Inflammatory macrophage treated with lipopolysaccharide for 4 hours (primary cell): ENCODE data around the gene MNS1.
A peak's percentile ranks its signal among the peaks of the same experiment; 100 is the strongest.
"Not testable (repeated sequence)": the region's sequence is repeated elsewhere in the genome, so short reads cannot be mapped to it uniquely, and the experiment has no call there.

Source experiments
- DNase-seq: peaks from one replicate; pipeline ENCODE4 v3.0.0-alpha.2; 2020

MNS1 gene

DNA sequence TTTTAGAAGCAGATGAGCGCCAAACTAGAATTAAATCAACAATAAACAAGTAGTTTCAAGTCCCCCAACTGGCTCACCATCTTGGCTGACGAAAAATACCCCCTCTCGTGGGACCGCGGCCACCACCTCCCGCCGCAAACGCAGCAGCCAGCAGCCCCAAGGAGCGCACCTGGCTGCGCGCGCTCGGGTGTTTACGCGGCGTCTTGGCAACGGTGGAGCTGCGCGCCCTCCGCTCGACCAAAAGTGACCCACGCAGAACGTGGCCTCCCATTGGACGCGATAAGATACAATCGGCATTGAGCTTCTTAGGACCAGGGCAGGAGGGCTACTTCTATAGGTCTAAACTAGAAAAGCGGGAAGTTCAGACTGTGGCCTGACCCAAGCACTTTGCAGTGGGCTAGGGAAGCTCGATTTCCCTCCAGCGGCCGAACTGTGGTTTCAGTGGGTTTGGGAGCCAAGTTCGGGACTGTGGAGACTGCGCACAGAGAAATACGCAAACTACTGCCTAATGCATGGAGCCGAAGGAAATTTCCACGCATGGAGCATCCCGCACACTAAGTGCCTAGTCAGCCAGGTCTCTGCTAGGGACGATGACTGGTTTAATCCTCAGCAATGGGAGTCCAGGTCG, at the start of gene MNS1:
TSS of gene MNS1 (minus strand) at position 245 of the 628 bp plus-strand sequence. CDS start at position 80, 165 bp downstream.
- DNase-seq, result peak; percentile 94

DNA sequence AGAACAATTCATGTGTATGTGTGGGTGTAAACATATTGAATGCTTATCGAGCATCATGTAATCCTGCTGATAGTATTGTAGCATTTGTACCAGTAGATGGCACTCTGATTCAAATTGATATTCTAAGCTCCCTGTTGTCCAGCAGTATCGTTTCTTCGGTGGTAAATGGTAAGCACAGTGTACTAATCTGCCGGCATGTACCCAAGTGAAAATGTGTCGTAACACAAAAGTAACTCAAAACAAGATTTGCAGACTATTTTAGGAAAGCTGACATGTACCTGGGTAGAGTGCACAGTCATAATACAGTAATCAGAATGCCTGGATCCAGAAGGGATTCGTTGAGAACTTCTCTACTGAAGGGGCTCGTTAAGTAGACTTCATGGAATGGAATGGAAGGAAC, 31.7 kb upstream of the MNS1 start:
- DNase-seq, result peak; percentile 63

DNA sequence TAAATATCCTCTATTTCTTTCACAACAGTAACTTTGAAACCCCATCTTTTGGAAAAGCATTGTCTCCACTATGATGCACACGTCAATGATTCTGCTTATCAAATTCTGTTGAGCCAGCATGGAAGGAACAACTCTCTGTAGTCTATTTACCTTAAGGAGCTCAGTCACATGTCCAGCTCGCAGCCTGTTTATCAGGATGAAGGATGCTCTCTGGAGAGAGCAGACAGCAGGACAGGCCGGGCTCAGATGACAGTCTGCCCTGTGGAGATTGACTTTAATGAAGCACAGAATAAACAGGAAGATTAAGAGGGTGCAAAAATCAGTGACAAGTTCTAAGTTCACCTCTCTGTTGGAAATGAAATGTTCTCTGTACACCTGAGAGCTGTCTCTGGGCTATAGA, 30.6 kb upstream of the MNS1 start:
- no peak for DNase-seq

- DNase-seq, result no peak
Measured at GRCh38 chr15:56495053-56495452, 30.1 kb upstream of the MNS1 start.

GRCh38 chr15:56492791-56493555, 28.0 kb upstream of the MNS1 start:
- DNase-seq, result no peak

DNA sequence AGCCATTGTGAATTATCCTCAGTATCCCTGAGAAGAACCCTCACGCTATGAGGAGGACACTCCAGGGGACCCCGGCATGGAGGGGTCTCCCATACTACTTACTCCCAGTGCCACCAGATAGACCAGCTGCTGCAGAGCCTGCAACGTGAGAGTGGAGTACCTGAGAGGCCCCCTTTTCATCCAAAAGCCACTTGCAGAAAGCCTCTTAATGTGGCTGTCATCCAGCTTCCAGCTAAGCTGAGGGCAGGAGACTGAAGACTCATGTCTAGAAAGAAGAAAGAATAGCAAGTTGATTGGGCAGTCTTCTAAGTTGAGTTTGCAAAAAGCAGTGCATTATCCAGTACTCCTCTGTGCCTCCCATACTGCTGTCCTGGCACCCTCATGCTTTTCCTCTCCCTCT, 27.3 kb upstream of the MNS1 start:
- DNase-seq, result no peak

- peak; percentile 68 for DNase-seq
Measured at GRCh38 chr15:56491110-56491722, 26.3 kb upstream of the MNS1 start.

- DNase-seq, result no peak
Measured at GRCh38 chr15:56490461-56490860, 25.5 kb upstream of the MNS1 start.

DNA sequence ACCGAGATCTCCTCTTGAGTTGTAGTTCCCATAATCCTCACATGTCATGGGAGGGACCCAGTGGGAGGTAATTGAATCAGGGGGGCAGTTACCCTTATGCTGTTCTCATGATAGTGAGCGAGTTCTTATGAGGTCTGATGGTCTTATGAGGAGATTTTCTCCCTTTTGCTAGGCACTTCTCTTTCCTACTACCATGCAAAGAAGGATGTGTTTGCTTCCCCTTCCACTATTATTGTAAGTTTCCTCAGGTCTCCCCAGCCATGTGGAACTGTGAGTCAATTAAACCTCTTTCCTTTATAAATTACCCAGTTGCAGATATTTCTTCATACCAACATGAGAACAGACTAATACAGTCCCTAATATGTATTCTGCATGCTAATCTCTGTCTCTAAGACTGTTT, 21.3 kb upstream of the MNS1 start:
- peak; percentile 77 for DNase-seq

GRCh38 chr15:56485426-56485825, 20.5 kb upstream of the MNS1 start:
- DNase-seq, result not testable (repeated sequence)

DNA sequence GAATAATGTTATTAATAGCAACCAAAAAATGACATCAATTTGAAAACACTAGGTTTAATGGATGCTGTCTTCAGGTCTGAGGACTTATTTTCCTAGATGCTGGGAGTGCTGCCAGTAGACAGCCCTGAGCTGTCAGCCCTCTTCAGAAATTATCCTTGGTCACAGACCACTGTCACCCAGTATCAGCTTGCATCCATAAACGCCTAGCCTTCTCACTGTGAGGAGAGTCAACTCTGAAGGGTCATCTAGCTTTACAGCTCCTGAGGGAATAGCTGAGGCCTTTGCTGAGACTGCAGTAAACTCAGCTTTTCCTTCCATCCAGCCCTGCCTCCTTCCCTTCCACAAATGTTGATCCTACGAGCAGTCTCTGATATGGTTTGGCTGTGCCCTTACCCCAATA, 19.4 kb upstream of the MNS1 start:
- no peak for DNase-seq

- DNase-seq, result no peak
Measured at GRCh38 chr15:56475351-56475750, 10.4 kb upstream of the MNS1 start.

DNA sequence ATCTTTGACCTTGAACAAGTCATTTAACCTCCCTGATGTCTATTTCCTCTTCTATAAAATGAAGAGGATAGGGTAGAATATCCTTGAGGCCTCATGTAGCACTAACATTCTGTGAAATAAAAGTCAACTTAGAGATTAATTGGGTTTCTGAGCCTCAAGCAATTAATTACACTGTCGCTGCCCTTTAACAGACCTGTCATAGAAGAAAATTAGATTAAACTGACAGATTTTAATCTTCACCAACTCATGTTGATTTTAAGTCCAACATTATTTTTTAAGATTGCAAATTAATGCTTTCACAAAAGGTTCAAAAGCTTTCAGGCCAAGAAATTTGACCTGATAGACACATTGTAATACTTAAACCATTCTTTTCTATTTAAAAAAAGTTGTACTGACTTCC, 8.1 kb upstream of the MNS1 start:
- no peak for DNase-seq

GRCh38 chr15:56472278-56472677, 7.3 kb upstream of the MNS1 start:
- DNase-seq, result no peak

- no peak for DNase-seq
Measured at GRCh38 chr15:56471440-56472069, 6.6 kb upstream of the MNS1 start.

DNA sequence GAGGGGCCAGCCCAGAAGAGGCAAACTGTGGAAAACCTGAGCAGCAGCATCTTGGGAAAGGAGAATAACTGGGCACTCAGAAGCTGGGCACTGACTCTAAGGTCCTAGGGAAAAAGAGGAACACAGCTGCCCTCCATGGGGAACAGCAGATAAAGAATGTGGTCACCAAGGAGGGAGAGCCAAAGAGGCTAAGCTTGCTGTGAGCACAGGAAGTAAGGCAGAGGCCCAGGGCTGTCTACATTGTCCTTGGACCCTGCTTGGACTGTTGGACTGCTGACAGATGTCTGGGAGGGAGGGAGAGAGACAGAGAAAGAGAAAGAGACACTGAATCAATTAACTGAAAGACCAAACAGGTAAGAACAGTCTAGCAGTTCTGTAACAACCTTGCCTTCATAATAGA, 4.5 kb upstream of the MNS1 start:
- DNase-seq, result peak; percentile 30

DNA sequence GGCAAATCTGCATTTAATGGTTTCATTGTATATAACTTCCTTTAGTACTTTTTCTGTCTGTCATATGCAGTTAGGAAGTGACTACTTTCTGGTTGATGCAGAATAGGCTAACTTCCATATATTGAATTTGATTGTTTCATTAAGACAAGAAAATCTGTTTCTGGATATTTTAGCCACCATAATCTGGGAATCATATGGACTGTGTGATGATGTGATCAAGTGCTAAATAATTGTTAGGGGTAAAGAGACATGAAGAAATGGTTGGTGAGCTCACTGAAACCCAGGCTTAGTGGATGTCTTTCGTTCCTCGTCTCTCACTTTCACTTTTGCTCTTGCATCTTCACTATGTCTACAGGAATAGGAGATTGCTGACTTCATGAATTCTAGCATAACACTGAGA, 3.5 kb upstream of the MNS1 start:
- peak; percentile 85 for DNase-seq

GRCh38 chr15:56467616-56468015, 2.7 kb upstream of the MNS1 start:
- DNase-seq, result no peak

DNA sequence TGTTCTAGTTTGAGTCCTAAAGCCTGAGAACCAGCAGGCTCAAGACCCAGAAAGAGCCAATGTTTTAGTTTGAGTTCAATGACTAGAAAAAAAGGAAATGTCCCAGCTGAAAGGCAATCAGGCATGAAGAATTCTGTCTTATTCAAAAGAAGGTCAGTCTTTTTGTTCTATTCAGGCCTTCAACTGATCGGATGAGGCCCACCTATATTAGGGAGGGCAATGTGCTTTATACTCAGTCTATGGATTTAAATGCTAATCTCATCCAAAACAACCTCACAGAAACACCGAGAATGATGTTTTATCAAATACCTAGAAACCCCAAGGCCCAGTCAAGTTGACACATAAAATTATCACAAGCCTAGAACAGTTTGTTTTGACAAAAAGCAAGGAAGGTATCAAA, 4.0 kb downstream of the MNS1 start:
- DNase-seq, result no peak

GRCh38 chr15:56460071-56460470, 4.9 kb downstream of the MNS1 start:
- peak; percentile 34 for DNase-seq

DNA sequence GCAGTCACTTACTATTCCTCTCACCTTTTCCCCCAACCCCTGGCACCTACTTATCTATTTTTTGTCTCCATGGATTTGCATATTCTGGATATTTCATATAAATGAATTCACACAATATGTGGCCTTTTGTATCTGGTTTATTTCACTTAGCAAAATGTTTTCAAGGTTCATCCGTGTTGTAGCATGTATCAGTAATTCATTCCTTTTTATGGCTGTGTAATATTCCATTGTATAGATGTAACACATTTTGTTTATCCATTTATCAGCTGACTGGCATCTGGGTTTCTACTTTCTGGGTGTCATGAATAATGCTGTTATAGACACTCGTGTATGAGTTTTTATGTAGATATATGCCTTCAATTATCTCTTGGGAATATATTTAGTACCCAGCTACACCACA, 5.8 kb downstream of the MNS1 start:
- DNase-seq, result no peak

DNA sequence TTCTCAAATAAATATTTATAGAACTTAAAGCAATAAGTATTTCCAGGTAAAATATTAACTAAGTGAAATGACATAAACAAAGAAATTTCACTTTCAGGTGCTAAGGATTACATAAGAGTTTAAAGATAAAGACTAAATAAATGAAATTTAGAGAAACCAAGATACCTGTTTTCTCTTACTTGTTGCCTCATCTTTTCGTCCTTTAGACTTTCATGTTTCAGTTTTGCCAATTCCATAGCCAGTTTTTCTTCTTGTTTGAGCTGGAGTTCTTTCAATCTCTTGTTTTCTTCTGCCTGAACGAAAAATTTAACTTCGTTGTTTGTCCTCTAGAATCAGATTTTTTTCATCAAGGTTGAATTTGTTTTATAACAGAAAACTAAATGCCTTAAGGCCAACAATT, 8.7 kb downstream of the MNS1 start:
- DNase-seq, result no peak

- DNase-seq, result no peak
Measured at GRCh38 chr15:56454836-56455235, 10.1 kb downstream of the MNS1 start.

GRCh38 chr15:56445746-56446145, 19.2 kb downstream of the MNS1 start:
- DNase-seq, result no peak
